PFSK-1 (cell line): ENCODE measurements around the gene UBE2V1. TPM values are rescaled to one million over a fixed set of nuclear protein-coding genes. Genes with fewer than 3 reads are reported as not detected.

Experiments used
- FOXP2 ChIP-seq: optimal IDR thresholded peaks from 2 replicates; pipeline ENCODE3; 2011; ENCODE audit warnings: borderline replicate concordance, control low read depth, inconsistent platforms; ENCODE audit not compliant: insufficient read depth; ENCODE audit errors: extremely low read length, extremely low read depth
- POLR2AphosphoS5 ChIP-seq: IDR thresholded peaks from 2 replicates; pipeline ENCODE4 v1.6.1; 2012; ENCODE audit warnings: low read depth, mild to moderate bottlenecking, control low read depth, low read length, moderate library complexity
- REST ChIP-seq, 2 experiments: IDR thresholded peaks; 2 replicates each; pipeline versions ENCODE4 v1.6.1 to v1.8.0; 2011 to 2012; ENCODE audit warnings: low read depth in 2 of 2, low read length in 2 of 2, control low read depth in 1 of 2, inconsistent platforms in 1 of 2, mild to moderate bottlenecking in 1 of 2, moderate library complexity in 1 of 2; ENCODE audit not compliant: insufficient read depth in 1 of 2
- SIN3A ChIP-seq: IDR thresholded peaks from 2 replicates; pipeline ENCODE4 v1.6.1; 2012; ENCODE audit warnings: mild to moderate bottlenecking, low read length, moderate library complexity, borderline replicate concordance; ENCODE audit not compliant: insufficient read depth
- TAF1 ChIP-seq: IDR thresholded peaks from 2 replicates; pipeline ENCODE4 v1.6.1; 2012; ENCODE audit warnings: low read length, control low read depth, borderline replicate concordance; ENCODE audit not compliant: insufficient read depth
- polyA plus RNA-seq: library from polyadenylated mRNA; unstranded; fragments of >200 nt; gene quantifications from one replicate; pipeline ENCODE4 v1.2.1, GENCODE V29; 2012; ENCODE audit warnings: low read depth, missing spikeins; ENCODE audit not compliant: insufficient read length

Gene UBE2V1
- polyA plus RNA-seq = 50.3 TPM

- no peak for TF ChIP-seq SIN3A
- peak; percentile 90; the same call in 1 of the 2 replicates for TF ChIP-seq POLR2AphosphoS5
- peak; percentile 55 for TF ChIP-seq FOXP2
Observed at GRCh38 chr20:50112512-50113419, at the start of gene UBE2V1. Gene UBE2V1 (minus strand): TSS chr20:50113150. CDS start chr20:50113128, 22 bp downstream.

- TF ChIP-seq TAF1 = peak; percentile 44; the same call in 1 of the 2 replicates
- TF ChIP-seq REST (IDR thresholded peaks at IDR 0.05; ENCODE audit: insufficient read depth in 1 of 2, low read depth in 2 of 2, low read length in 2 of 2) = no peak
- peak; percentile 69 for TF ChIP-seq POLR2AphosphoS5
- TF ChIP-seq FOXP2 = peak; percentile 60
- no peak for TF ChIP-seq SIN3A
Observed at GRCh38 chr20:50153500-50154377, 40.8 kb upstream of the UBE2V1 start, which contains the start of gene PEDS1. Gene PEDS1 (minus strand): TSS chr20:50153723. CDS start chr20:50153637, 86 bp downstream.

GRCh38 chr20:50153153-50153499 lies 40.2 kb upstream of the UBE2V1 start:
- 0 out of 2 replicates have a peak, but pooled peaks have one; percentile 10 for TF ChIP-seq SIN3A
- TF ChIP-seq POLR2AphosphoS5 = no peak
- no peak for TF ChIP-seq REST (IDR thresholded peaks at IDR 0.05; ENCODE audit: insufficient read depth in 1 of 2, low read depth in 2 of 2, low read length in 2 of 2)
- TF ChIP-seq TAF1 = no peak

GRCh38 chr20:50152394-50153152 lies 39.6 kb upstream of the UBE2V1 start:
- TF ChIP-seq POLR2AphosphoS5 = no peak
- no peak for TF ChIP-seq TAF1
- no peak for TF ChIP-seq SIN3A
- TF ChIP-seq FOXP2 = no peak
- TF ChIP-seq REST (IDR thresholded peaks at IDR 0.05; ENCODE audit: insufficient read depth in 1 of 2, low read depth in 2 of 2, low read length in 2 of 2) = no peak
